Activated naive CD4-positive, alpha-beta T cell treated with anti-CD3 and anti-CD28 coated beads for 36 hours (primary cell): Measurements from ENCODE around the gene TEX13D. TPM values are rescaled to one million over a fixed set of nuclear protein-coding genes. Genes with fewer than 3 reads are reported as not detected.
"Not testable (repeated sequence)": the region's sequence is repeated elsewhere in the genome, so short reads cannot be mapped to it uniquely, and the experiment has no call there.

ENCODE experiments used
- CTCF ChIA-PET: fragments of 350-600 bp; sonication (Branson Sonifier 250); formaldehyde crosslinking; loops from one replicate; lab custom pipeline; 2021; ENCODE audit warnings: antibody characterized with exemption; lab: Charles Lee
- DNase-seq: peaks from one replicate; pipeline ENCODE4 v3.0.0-alpha.2; 2020
- H3K27ac Mint-ChIP-seq: one replicate; pipeline ENCODE4 v1.8.0; 2021; ENCODE audit warnings: mild to moderate bottlenecking, mixed read lengths
- H3K27me3 Mint-ChIP-seq: one replicate; pipeline ENCODE4 v1.8.0; 2021; ENCODE audit warnings: low read depth, mixed read lengths
- H3K36me3 Mint-ChIP-seq: one replicate; pipeline ENCODE4 v1.8.0; 2021; ENCODE audit warnings: low read depth, mixed read lengths
- H3K4me1 Mint-ChIP-seq: one replicate; pipeline ENCODE4 v1.8.0; 2021; ENCODE audit warnings: low read depth, mixed read lengths
- H3K4me3 Mint-ChIP-seq: one replicate; pipeline ENCODE4 v1.8.0; 2021; ENCODE audit warnings: mild to moderate bottlenecking, moderate library complexity, mixed read lengths
- H3K9me3 Mint-ChIP-seq: one replicate; pipeline ENCODE4 v1.8.0; 2021; ENCODE audit warnings: mixed read lengths
- intact Hi-C: fragments of 100-400 bp; cut with micrococcal nuclease; formaldehyde crosslinking; loops from one replicate; pipeline ENCODE4 v1.15.1; 2023
- total RNA-seq, 2 experiments: library from RNA; stranded (reverse); gene quantifications; one replicate each; pipeline ENCODE4 v1.2.3, GENCODE V29; 2021

The TEX13D gene
- total RNA-seq = under 1 TPM in 1 of 2 experiments, not detected in 1; 0.07 TPM

DNA sequence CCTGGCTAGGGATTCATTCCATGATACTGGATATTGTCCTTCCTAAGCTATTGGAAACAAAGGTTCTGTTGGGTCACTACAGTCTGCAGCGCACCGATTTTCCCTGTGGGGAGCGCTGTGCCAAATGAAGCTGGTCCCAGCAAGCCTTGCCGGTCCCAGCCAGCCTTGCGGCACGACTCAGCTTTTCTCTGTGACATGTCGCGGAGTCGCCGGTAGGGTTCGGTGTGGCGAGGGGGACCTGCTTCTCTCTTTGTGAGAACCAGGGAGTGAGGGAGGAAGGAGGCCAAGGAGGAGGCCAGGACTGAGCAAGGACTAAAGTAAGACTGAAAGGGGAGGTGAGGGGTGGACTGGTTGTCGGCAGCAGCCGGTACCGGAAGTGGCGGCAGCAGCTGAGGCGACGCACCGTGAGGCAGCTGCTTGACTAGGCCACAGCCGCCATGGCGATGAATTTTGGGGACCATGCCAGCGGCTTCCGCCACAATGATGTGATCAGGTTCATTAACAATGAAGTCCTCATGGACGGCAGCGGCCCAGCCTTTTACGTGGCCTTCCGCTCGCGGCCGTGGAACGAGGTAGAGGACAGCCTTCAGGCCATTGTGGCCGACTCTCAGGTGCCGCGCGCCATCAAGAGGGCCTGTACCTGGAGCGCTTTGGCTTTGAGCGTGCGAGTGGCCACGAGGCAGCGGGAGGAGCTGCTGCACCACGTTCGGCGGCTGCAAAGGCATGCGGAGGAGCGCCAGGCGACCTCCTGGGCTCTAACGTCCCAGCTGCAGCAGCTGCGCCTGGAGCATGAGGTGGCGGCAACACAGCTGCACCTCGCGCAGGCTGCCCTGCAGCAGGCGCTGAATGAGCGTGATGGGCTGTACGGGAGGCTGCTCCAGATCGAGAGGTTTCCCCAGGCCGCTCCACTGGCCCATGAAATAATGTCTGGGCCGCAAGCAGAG is at the start of gene TEX13D:
Gene TEX13D (plus strand): TSS at position 180 of the 944 bp plus-strand sequence. CDS start 258 bp downstream, at position 438.
- intact Hi-C loops = no loop called here
- H3K4me3 Mint-ChIP-seq = no peak within 1 kb of the TSS
- no peaks in the 10 kb centered on the region for H3K9me3 Mint-ChIP-seq
- H3K27ac Mint-ChIP-seq = no peak within 1 kb of the TSS
- no peaks in the 10 kb centered on the region for H3K27me3 Mint-ChIP-seq
- CTCF ChIA-PET = no interaction called here
- H3K4me1 Mint-ChIP-seq = peaks cover 36% of the 10 kb centered on the region
- no peak for DNase-seq
- H3K36me3 Mint-ChIP-seq = no peaks in the 10 kb centered on the region

DNA sequence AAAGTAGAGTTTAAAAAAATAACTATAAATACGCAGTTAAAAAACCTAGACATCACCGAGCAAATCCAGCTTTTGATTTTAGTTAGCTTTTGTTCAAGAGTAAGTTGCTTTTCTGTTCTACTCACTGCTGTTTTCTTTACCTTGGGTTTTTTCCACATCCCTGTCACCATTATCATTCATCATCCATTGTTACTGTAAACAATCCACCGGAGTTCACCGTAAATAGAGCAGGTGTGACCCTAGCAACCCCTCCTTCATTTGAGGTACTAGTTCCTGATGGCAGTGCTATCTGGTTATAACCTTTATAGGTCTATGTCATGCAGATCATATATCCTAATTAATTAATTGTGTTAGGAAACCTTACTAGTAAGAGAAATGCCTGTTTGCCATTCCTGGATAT is 43.0 kb upstream of the TEX13D start:
- H3K4me3 Mint-ChIP-seq = no peak overlapping the region
- DNase-seq = no peak
- H3K9me3 Mint-ChIP-seq = peaks cover 6% of the 10 kb centered on the region
- intact Hi-C loops = no loop called here
- CTCF ChIA-PET = no interaction called here
- no peaks in the 10 kb centered on the region for H3K36me3 Mint-ChIP-seq
- H3K4me1 Mint-ChIP-seq = peaks cover 5% of the 10 kb centered on the region
- no peak overlapping the region for H3K27ac Mint-ChIP-seq
- H3K27me3 Mint-ChIP-seq = no peaks in the 10 kb centered on the region

GRCh38 chrX:124293810-124294209 is 38.6 kb upstream of the TEX13D start:
- Mint-ChIP-seq H3K36me3 (no peaks in the 10 kb centered on the region), H3K9me3 (peaks cover 9% of the 10 kb centered on the region), H3K4me3 (no peak overlapping the region), H3K4me1 (peaks cover 13% of the 10 kb centered on the region), H3K27ac (no peak overlapping the region), H3K27me3 (no peaks in the 10 kb centered on the region)
- intact Hi-C loops = no loop called here
- CTCF ChIA-PET = no interaction called here
- no peak for DNase-seq

- not testable (repeated sequence) for H3K27ac Mint-ChIP-seq
Observed at GRCh38 chrX:124299323-124299722, 33.1 kb upstream of the TEX13D start.

DNA sequence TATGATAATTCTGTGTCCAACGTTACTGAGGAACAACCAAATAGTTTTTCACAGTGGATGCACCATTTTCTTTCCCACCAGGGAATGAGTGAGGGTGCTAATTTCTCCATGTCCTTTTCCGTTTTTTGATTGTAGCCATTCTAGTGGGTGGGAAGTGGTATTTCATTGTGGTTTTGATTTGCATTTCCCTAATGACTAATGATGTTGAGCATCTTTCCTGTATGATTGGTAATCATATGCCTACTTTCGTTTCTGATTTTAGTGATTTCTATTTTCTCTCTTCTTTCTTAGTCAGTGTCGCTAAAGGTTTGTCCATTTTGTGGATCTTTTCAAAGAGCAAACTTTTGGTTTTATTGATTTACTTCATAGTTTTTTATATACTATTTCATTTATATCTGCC is 32.1 kb upstream of the TEX13D start:
- Mint-ChIP-seq H3K4me3 (no peak overlapping the region), H3K4me1 (peaks cover 21% of the 10 kb centered on the region), H3K27ac (no peak overlapping the region), H3K27me3 (no peaks in the 10 kb centered on the region), H3K36me3 (no peaks in the 10 kb centered on the region), H3K9me3 (peaks cover 2% of the 10 kb centered on the region)
- CTCF ChIA-PET = no interaction called here
- DNase-seq = no peak
- intact Hi-C loops = loop anchor here (1.0 kb wide), 2 partner anchors 42 to 60 kb away; no protein-coding TSS in a partner anchor

More at GRCh38 chrX:124299323-124299722, 33.1 kb upstream of the TEX13D start:
- H3K4me1 Mint-ChIP-seq = peaks cover 27% of the 10 kb centered on the region
- H3K36me3 Mint-ChIP-seq, H3K4me3 Mint-ChIP-seq, H3K27me3 Mint-ChIP-seq, H3K9me3 Mint-ChIP-seq, DNase-seq, CTCF ChIA-PET: not testable (repeated sequence)
- intact Hi-C loops = loop anchor here (5.0 kb wide), 1 partner anchor 42 kb away; no protein-coding TSS in a partner anchor

GRCh38 chrX:124307253-124307907 is 25.1 kb upstream of the TEX13D start:
- no peaks in the 10 kb centered on the region for H3K9me3 Mint-ChIP-seq
- CTCF ChIA-PET = no interaction called here
- no peaks in the 10 kb centered on the region for H3K27me3 Mint-ChIP-seq
- H3K4me1 Mint-ChIP-seq = peaks cover 14% of the 10 kb centered on the region
- H3K4me3 Mint-ChIP-seq = no peak overlapping the region
- intact Hi-C loops = no loop called here
- H3K36me3 Mint-ChIP-seq = no peaks in the 10 kb centered on the region
- H3K27ac Mint-ChIP-seq = no peak overlapping the region
- DNase-seq = no peak

- Mint-ChIP-seq H3K27me3 (no peaks in the 10 kb centered on the region), H3K4me3 (no peak overlapping the region), H3K27ac (no peak overlapping the region), H3K36me3 (no peaks in the 10 kb centered on the region), H3K9me3 (no peaks in the 10 kb centered on the region), H3K4me1 (peaks cover 23% of the 10 kb centered on the region)
- DNase-seq = no peak
- intact Hi-C loops = loop anchor here (2.0 kb wide), 1 partner anchor 21 kb away; the partner anchor contains the start of gene SH2D1A
- CTCF ChIA-PET = no interaction called here
Observed at GRCh38 chrX:124325732-124326131, 6.7 kb upstream of the TEX13D start.

DNA sequence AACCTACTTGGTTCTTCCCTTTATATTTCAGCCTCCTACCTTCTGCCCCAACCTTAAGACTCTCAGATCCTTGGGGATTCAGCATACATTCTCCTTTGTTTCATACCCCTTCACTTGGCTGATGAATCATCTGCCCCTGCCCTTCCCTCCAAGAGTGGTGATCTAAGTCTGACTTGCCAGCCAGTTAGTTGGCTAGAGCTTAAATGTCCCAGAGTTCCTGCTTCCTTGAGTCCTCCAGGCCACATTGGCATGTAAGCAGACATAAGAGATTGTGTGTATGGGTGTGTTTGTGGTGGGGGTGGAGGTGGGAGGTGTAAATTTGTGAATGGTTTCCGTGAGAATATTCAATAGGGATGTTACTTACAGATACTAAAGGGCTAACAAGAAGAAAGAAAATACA is 3.7 kb upstream of the TEX13D start:
- Mint-ChIP-seq H3K9me3 (no peaks in the 10 kb centered on the region), H3K27ac (no peak overlapping the region), H3K36me3 (no peaks in the 10 kb centered on the region), H3K4me1 (peaks cover 28% of the 10 kb centered on the region), H3K4me3 (no peak overlapping the region), H3K27me3 (no peaks in the 10 kb centered on the region)
- CTCF ChIA-PET = interaction anchor here (1.0 kb wide), 1 partner anchor 12 kb away, joined by 4 read pairs; no protein-coding TSS in a partner anchor
- intact Hi-C loops = no loop called here
- no peak for DNase-seq

DNA sequence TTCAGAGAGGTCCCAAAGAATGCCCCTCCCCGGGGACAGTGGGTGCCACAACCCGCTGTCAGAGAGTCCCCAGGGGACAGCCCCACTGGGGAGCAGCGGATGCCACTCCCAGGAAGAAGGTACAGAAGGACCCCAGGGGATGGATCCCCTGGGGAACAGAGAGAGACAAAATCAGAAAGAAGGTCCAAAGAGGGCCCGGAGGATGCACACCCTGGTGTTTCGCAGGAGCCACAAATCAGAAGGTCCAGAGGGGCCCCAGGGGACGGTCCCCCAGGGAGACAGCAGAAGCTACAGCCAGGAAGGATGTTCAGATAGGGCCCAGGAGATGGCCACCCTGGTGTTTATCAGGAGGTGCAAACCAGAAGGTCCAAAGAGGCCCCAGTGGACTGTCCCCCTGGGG is 1.4 kb downstream of the TEX13D start:
- Mint-ChIP-seq H3K36me3 (no peaks in the 10 kb centered on the region), H3K27me3 (no peaks in the 10 kb centered on the region), H3K4me1 (peaks cover 32% of the 10 kb centered on the region), H3K9me3 (no peaks in the 10 kb centered on the region), H3K4me3 (no peak overlapping the region), H3K27ac (no peak overlapping the region)
- intact Hi-C loops = no loop called here
- CTCF ChIA-PET = no interaction called here
- DNase-seq = no peak

- CTCF ChIA-PET, H3K36me3 Mint-ChIP-seq, H3K9me3 Mint-ChIP-seq, intact Hi-C loops, H3K27ac Mint-ChIP-seq, H3K4me3 Mint-ChIP-seq, H3K27me3 Mint-ChIP-seq, DNase-seq: not testable (repeated sequence)
- H3K4me1 Mint-ChIP-seq = peaks cover 32% of the 10 kb centered on the region
Observed at GRCh38 chrX:124334555-124334954, 2.1 kb downstream of the TEX13D start.

DNA sequence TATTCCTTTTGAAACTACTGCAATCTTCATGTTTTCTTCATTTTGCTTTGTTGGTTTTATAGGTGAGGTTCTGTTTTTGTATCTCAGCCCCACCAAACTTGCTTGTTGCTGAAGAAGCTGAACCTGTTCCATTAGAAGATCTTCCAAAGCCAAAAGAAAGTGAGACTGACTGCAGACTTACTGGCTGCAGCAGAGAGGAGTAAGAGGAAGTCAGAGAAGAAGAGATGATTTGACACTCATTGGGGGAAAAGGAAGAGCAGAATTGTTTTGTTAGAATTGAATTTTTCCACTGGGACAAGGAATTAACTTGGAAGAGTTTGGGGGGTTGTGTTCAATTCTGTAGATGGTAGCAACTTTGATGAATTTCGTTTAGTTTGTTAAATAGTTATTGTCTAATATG is 3.1 kb downstream of the TEX13D start:
- CTCF ChIA-PET = no interaction called here
- Mint-ChIP-seq H3K27me3 (no peaks in the 10 kb centered on the region), H3K27ac (no peak overlapping the region), H3K4me3 (no peak overlapping the region), H3K36me3 (no peaks in the 10 kb centered on the region), H3K9me3 (no peaks in the 10 kb centered on the region), H3K4me1 (peaks cover 26% of the 10 kb centered on the region)
- intact Hi-C loops = no loop called here
- DNase-seq = no peak

GRCh38 chrX:124337916-124338315 is 5.5 kb downstream of the TEX13D start:
- H3K36me3 Mint-ChIP-seq = no peaks in the 10 kb centered on the region
- H3K27ac Mint-ChIP-seq = no peak overlapping the region
- peaks cover 39% of the 10 kb centered on the region for H3K4me1 Mint-ChIP-seq
- H3K4me3 Mint-ChIP-seq = no peak overlapping the region
- intact Hi-C loops = no loop called here
- no peaks in the 10 kb centered on the region for H3K9me3 Mint-ChIP-seq
- CTCF ChIA-PET = interaction anchor here (0.6 to 1.0 kb wide), 2 partner anchors 9 to 15 kb away, joined by 3 read pairs; no protein-coding TSS in a partner anchor
- no peaks in the 10 kb centered on the region for H3K27me3 Mint-ChIP-seq
- DNase-seq = no peak
